ENCODE measurements around the gene LRMDA.
"Not testable (repeated sequence)": the region's sequence is repeated elsewhere in the genome, so short reads cannot be mapped to it uniquely, and the experiment has no call there.

Gene LRMDA

DNA sequence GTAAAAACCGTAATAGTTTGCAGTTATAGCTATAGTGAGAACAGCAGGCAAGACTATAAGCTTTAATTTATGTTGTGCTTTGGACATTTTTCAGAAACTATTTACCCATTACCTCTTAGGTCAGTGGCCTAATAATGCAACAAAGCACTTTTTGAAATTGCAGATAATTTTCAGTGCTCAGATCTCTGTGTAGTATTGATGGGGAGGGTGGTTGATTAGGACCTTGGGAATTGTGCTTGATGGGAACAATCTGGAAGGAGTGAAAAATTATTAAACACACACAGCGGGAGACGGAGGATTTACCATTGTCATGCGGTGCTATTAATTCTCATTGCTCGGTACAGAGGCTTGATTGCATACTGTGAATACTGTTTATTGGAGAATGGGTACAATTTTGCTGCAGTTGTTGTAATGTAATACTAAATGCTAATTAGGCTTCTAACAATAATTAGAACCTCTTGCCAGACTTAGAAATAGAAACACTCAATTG lies 304.8 kb downstream of the LRMDA start:
- Mint-ChIP-seq H3K36me3 (ENCODE audit: low read depth) (no peaks in the 10 kb centered on the region), H3K27me3 (ENCODE audit: low read depth) (no peaks in the 10 kb centered on the region), H3K4me3 (no peak overlapping the region), H3K9me3 (no peaks in the 10 kb centered on the region), H3K4me1 (ENCODE audit: low read depth) (no peaks in the 10 kb centered on the region), H3K27ac (no peak overlapping the region)

DNA sequence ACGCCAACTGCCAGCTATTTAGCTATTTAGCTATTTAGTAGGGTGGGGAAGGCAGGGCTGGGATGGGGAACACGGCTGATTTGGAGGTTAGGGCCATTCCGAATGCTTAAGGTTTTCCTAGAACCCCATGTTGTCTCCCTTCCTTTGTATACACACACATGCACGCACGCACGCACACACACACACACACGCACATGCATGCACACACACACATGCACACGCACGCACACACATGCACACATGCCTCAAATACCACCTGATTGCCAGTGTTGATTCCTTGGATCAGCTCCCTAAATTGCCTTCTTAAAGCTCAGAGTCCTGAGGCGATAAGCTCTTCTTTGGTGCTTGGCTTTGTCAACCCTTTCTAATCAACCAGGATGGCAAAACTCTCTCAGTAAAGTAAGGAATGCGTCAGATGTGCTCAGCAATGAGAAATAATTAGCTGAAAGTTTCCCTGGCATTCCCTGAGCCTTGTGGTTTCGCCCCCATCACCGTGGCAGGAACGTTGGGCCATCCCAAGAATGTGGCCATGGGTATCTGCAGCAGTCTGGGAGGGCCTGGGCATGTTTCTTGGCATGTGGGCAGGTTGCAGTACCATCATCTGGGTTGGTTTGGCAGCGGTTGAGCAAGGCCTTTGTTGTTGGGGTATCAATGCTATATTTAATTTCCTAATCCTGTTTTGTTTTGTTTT lies 305.6 kb downstream of the LRMDA start:
- no peaks in the 10 kb centered on the region for H3K9me3 Mint-ChIP-seq
- no peaks in the 10 kb centered on the region for H3K4me1 Mint-ChIP-seq (ENCODE audit: low read depth)
- no peaks in the 10 kb centered on the region for H3K36me3 Mint-ChIP-seq (ENCODE audit: low read depth)
- H3K4me3 Mint-ChIP-seq = no peak overlapping the region
- H3K27ac Mint-ChIP-seq = no peak overlapping the region
- no peaks in the 10 kb centered on the region for H3K27me3 Mint-ChIP-seq (ENCODE audit: low read depth)

DNA sequence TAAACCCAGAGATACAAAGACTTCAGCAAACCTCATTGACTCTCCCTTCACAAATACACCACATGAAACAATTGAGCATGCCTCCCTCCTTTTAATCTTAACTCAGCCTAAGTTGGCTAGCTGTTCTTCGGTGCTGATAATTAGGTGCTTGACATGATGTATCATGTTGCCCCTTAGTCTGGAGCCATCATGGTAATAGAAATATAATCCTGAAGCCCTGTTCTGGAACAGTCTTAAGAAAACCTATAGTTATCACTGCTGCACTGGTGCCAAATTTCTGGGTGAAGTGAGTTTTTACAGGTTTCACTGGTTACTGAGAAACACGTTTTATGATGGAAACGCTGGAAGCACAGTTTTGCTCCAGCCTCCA lies 306.1 kb downstream of the LRMDA start:
- no peaks in the 10 kb centered on the region for H3K36me3 Mint-ChIP-seq (ENCODE audit: low read depth)
- H3K27me3 Mint-ChIP-seq (ENCODE audit: low read depth) = no peaks in the 10 kb centered on the region
- no peaks in the 10 kb centered on the region for H3K9me3 Mint-ChIP-seq
- no peak overlapping the region for H3K4me3 Mint-ChIP-seq
- H3K27ac Mint-ChIP-seq = no peak overlapping the region
- no peaks in the 10 kb centered on the region for H3K4me1 Mint-ChIP-seq (ENCODE audit: low read depth)

DNA sequence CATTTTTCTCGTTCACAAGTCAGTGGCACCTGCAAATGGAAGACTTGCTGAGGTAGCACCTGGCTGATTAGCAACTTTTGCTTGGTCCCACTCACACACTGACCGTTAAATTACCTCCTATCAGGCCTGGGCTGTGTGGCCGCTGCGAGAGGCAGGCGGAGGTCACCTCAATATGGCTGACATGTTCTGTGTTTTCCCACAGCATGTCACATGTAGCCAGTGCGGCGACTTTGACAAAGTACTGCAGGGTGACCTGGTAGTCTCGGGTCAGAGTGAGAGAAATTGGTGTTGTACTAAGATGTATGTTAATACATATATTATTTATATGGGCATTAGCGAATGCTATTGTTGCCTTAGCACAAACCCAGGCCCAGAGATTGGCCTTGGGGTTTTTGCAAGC lies 307.5 kb downstream of the LRMDA start:
- Mint-ChIP-seq H3K9me3 (no peaks in the 10 kb centered on the region), H3K4me3 (no peak overlapping the region), H3K4me1 (ENCODE audit: low read depth) (no peaks in the 10 kb centered on the region), H3K27ac (no peak overlapping the region), H3K36me3 (ENCODE audit: low read depth) (no peaks in the 10 kb centered on the region), H3K27me3 (ENCODE audit: low read depth) (no peaks in the 10 kb centered on the region)

DNA sequence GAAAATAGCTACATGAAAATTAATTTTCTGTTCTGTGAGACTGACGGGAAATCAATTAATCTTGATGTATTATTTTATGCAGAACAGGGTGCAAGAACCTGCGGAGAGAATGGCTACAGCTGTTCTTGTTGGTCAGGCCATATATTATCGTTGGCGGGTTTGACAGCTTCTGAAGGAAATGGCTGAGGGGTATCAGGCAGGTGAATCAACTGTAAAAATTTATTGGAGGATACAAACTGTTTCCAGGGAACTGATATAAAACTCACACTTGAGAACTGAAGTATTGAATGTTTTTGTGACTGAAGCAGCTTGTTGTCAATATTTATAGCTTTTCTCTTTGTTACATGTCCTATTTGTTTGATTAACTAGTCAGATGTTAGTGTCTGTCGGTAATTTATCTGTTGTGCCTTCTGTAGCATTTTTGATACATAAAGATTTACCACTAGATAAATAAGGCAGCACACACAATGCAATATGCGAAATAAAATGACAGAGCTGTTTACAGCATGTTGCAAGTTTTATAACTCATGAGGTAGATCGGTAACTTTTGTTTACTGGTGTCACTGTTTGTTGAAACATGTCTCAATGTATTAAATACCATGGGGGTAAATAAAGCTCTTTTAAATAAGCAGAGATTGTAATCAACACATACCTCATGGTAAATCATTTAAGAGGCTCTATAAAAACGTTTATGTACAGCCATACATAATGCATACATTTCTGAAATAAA lies 308.2 kb downstream of the LRMDA start:
- Mint-ChIP-seq H3K4me3 (no peak overlapping the region), H3K27ac (no peak overlapping the region), H3K4me1 (ENCODE audit: low read depth) (no peaks in the 10 kb centered on the region), H3K36me3 (ENCODE audit: low read depth) (no peaks in the 10 kb centered on the region), H3K27me3 (ENCODE audit: low read depth) (no peaks in the 10 kb centered on the region), H3K9me3 (no peaks in the 10 kb centered on the region)

DNA sequence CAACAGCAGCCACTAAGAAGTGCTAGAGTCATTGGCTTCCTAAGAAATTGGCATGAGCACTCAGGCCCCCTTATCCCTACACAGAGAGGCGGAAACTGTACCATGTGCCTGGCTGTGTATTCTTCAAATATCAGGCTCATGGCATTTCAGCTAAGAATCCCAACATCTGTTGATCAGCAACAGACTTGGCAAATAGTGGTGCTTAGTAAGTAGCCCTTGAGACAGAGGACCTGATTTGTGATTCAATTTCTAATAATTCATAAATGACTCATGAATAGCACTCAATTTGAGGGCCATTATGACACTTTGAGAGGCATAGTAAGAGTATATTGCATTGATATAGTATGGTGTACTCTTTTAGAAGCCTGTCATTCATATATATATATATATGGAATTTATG lies 309.1 kb downstream of the LRMDA start:
- Mint-ChIP-seq H3K4me3 (no peak overlapping the region), H3K27me3 (ENCODE audit: low read depth) (no peaks in the 10 kb centered on the region), H3K36me3 (ENCODE audit: low read depth) (no peaks in the 10 kb centered on the region), H3K9me3 (no peaks in the 10 kb centered on the region), H3K4me1 (ENCODE audit: low read depth) (no peaks in the 10 kb centered on the region), H3K27ac (no peak overlapping the region)

DNA sequence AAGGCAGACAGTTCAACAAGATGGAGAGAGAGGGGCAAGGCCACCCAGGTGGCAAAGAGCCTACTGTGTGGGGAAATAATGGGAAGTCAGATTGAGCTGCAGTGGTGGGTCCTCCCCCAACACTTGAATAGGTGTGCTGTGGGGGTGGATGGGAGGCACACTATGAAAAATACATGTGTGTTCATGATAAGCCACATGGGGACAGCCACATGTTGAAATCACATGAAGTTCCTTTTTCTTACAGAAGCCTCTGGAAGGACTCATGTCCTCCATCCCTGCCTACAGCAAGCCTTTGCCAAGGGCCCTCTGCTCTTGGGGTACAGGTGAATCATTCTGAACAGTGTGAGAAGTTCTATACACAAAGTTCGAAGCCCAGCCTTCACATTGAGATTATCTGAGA lies 310.9 kb downstream of the LRMDA start:
- H3K27ac Mint-ChIP-seq = no peak overlapping the region
- no peaks in the 10 kb centered on the region for H3K36me3 Mint-ChIP-seq (ENCODE audit: low read depth)
- H3K9me3 Mint-ChIP-seq = no peaks in the 10 kb centered on the region
- H3K4me1 Mint-ChIP-seq (ENCODE audit: low read depth) = no peaks in the 10 kb centered on the region
- H3K4me3 Mint-ChIP-seq = no peak overlapping the region
- no peaks in the 10 kb centered on the region for H3K27me3 Mint-ChIP-seq (ENCODE audit: low read depth)

DNA sequence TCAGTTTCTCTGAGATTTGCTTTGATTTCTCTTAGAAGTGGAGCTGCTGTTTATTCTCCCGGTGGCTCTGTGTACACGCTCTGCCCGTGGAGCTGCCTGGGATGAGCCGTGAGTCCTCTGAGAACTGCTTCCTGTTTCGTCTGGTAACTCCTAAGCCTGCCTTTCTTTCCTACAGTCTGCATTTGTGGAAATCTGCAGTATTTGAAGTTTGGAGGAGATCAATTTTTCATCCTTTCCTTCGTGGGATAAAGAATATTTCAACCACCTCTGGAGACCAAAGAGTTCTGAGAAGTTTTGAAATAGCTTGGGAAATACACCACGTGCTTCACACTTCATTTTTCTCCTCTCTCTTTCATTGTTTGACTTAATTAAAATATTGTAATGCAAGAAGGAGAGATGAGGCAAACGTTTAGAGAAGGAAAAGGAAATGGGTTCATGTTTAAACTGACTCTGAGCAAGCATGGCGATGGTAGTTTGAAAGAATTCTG lies 311.9 kb downstream of the LRMDA start:
- H3K27ac Mint-ChIP-seq = no peak overlapping the region
- no peak overlapping the region for H3K4me3 Mint-ChIP-seq
- H3K9me3 Mint-ChIP-seq = no peaks in the 10 kb centered on the region
- H3K27me3 Mint-ChIP-seq (ENCODE audit: low read depth) = no peaks in the 10 kb centered on the region
- no peaks in the 10 kb centered on the region for H3K4me1 Mint-ChIP-seq (ENCODE audit: low read depth)
- no peaks in the 10 kb centered on the region for H3K36me3 Mint-ChIP-seq (ENCODE audit: low read depth)

DNA sequence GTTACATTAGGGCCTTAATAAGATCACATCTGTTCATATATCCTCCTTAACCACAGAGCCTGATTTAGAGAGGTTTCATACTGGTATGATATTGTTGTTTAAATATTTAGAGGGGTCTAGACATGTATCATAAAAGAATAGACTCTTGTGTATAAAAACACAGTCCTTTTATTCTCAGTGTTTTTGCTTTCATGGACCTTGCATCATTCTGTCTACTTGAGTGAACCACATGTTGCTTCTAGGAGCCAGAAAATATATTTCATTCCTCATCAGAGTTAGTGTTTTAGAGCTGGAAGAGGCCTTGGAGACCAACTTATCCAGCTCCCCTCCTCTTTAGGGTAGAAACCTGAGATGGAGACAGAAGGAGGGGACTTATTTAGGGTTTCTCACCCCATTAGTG lies 312.8 kb downstream of the LRMDA start:
- Mint-ChIP-seq H3K9me3 (no peaks in the 10 kb centered on the region), H3K4me1 (ENCODE audit: low read depth) (no peaks in the 10 kb centered on the region), H3K4me3 (no peak overlapping the region), H3K27ac (no peak overlapping the region), H3K36me3 (ENCODE audit: low read depth) (no peaks in the 10 kb centered on the region), H3K27me3 (ENCODE audit: low read depth) (no peaks in the 10 kb centered on the region)

DNA sequence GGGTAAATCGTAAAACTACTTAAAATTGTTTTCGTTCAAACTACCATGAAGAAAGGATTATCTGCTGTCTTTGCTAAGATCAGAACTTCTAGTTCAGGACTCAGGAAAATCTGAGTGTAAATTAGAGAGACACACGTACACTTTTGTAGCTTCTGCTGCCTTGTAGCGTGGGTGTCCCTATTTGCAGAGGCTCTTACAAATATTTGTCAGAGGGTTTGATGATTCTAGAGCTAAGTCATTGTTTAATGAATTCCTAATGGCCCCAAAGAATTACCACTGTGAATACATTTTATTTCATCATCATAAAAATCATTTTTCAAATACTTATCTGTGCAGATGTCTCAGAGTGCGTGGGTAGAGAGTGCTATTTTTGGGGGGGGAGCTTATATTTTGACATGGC lies 314.9 kb downstream of the LRMDA start:
- Mint-ChIP-seq H3K27me3 (ENCODE audit: low read depth) (no peaks in the 10 kb centered on the region), H3K9me3 (no peaks in the 10 kb centered on the region), H3K4me1 (ENCODE audit: low read depth) (no peaks in the 10 kb centered on the region), H3K27ac (no peak overlapping the region), H3K4me3 (no peak overlapping the region), H3K36me3 (ENCODE audit: low read depth) (no peaks in the 10 kb centered on the region)

DNA sequence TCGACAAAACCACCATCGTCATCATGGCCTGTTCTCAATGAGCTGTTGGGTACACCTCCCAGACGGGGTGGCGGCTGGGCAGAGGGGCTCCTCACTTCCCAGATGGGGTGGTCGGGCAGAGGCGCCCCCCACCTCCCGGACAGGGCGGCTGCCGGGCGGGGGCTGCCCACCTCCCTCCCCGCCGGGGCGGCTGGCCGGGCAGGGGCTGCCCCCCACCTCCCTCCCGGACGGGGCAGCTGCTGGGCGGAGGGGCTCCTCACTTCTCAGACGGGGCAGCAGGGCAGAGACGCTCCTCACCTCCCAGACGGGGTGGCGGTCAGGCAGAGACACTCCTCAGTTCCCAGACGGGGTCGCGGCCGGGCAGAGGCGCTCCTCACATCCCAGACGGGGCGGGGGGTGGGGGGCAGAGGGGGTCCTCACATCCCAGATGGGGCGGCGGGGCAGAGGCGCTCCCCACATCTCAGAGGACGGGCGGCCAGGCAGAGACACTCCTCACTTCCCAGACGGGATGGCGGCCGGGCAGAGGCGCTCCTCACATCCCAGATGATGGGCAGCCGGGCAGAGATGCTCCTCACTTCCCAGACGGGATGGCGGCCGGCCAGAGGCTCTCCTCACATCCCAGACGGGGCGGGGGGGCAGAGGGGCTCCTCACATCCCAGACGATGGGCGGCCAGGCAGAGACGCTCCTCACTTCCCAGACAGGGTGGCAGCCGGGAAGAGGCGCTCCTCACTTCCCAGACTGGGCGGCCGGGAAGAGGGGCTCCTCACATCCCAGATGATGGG lies 318.9 kb downstream of the LRMDA start:
- H3K27ac Mint-ChIP-seq; H3K36me3 Mint-ChIP-seq (ENCODE audit: low read depth); H3K4me1 Mint-ChIP-seq (ENCODE audit: low read depth); H3K27me3 Mint-ChIP-seq (ENCODE audit: low read depth); H3K9me3 Mint-ChIP-seq; H3K4me3 Mint-ChIP-seq: not testable (repeated sequence)

DNA sequence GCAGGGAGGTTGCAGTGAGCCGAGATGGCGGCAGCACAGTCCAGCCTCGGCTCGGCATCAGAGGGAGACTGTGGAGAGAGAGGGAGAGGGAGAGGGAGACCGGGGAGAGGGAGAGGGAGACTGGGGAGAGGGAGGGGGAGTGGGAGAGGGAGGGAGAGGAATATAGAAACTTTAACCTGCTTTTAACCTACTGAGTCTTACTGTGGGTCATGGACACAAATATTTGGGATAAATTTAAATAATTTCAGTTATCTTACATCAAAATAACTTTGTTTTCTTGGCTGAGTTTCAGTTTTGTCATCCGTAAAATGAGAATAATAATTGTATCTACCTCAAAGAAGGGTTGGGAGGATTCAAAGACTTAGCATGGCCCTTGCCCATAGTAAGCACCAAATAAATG lies 319.8 kb downstream of the LRMDA start:
- Mint-ChIP-seq H3K9me3 (no peaks in the 10 kb centered on the region), H3K4me3 (no peak overlapping the region), H3K4me1 (ENCODE audit: low read depth) (no peaks in the 10 kb centered on the region), H3K27ac (no peak overlapping the region), H3K36me3 (ENCODE audit: low read depth) (no peaks in the 10 kb centered on the region), H3K27me3 (ENCODE audit: low read depth) (no peaks in the 10 kb centered on the region)

DNA sequence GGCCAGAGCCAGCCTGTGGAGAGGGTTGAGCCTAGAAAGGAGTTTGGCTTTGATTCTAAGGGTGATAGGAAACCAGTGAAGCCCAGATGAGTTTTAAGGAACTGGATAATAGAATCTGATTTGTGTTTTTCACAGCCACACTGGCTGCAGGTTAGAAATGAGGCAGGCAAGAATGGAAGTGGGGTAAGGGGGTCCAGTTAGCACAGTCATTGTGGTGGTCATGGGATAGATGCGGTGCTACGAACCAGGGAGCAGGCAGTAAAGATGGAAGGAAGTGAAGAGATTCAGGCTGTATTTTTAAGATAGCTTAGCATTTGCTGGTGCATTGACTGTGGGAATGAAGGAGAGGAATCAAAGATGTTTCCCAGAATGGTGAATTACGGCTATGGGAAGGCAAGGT lies 322.2 kb downstream of the LRMDA start:
- no peaks in the 10 kb centered on the region for H3K9me3 Mint-ChIP-seq
- no peaks in the 10 kb centered on the region for H3K27me3 Mint-ChIP-seq (ENCODE audit: low read depth)
- H3K27ac Mint-ChIP-seq = no peak overlapping the region
- no peak overlapping the region for H3K4me3 Mint-ChIP-seq
- H3K36me3 Mint-ChIP-seq (ENCODE audit: low read depth) = no peaks in the 10 kb centered on the region
- H3K4me1 Mint-ChIP-seq (ENCODE audit: low read depth) = no peaks in the 10 kb centered on the region

DNA sequence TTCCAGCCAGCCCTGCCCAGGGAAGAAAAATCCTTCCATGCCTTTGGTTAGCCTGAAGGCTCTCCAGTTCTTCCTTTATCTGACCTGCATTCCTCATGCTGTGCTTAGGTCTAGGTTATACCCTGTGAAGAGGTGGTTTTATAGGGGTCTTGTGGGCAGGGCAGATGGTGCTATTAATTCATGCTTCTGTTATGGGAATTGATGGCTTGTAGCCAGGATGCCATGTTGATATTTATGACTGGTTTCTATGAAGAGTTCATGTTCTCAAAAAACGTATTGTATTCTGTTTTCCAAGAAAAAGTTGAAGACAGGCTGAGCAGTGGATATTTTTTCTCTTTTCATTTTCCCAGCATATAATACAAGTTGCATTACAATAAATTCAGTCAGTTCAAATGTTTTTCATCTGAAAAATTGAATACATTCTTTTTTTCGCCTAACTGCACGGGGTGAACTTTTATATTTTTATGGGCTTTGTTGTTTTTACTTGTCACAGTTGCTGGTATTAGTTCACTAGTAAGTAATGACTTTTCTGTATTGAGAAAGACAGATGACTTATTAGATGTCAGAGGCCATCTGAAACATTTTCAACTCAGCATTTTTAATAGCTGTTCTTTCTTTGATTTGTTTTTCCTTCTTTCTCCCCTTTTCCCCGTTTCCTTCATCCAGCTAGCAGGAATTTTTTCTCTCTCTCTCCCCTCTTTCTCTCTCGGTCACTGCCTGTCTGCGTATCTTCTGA lies 322.8 kb downstream of the LRMDA start:
- Mint-ChIP-seq H3K9me3 (no peaks in the 10 kb centered on the region), H3K27me3 (ENCODE audit: low read depth) (no peaks in the 10 kb centered on the region), H3K36me3 (ENCODE audit: low read depth) (no peaks in the 10 kb centered on the region), H3K27ac (no peak overlapping the region), H3K4me1 (ENCODE audit: low read depth) (no peaks in the 10 kb centered on the region), H3K4me3 (no peak overlapping the region)

Measured in T-helper 1 cell treated with Interleukin-12 subunit alpha and Interleukin-12 subunit beta and Interleukin-4 antibody, amounts not matched to agents 30 μg/mL and 1 μg/mL, for 36 hours (primary cell).